OCI-LY1 (cell line): Measurements from ENCODE around the gene PAPSS2.

ENCODE experiments used
- H2AFZ ChIP-seq: fragments of 200-600 bp; sonication (generic), shearing (Covaris generic); 2 replicates; pipeline ENCODE4 v1.6.0; 2014; ENCODE audit warnings: antibody characterized with exemption, mild to moderate bottlenecking, low read length
- H3F3A ChIP-seq: fragments of 200-600 bp; sonication (generic), shearing (Covaris generic); 2 replicates; pipeline ENCODE4 v1.6.0; 2014; ENCODE audit warnings: mild to moderate bottlenecking, antibody characterized with exemption, low read length, moderate library complexity; ENCODE audit not compliant: insufficient read depth
- H3K27ac ChIP-seq: fragments of 200-600 bp; sonication (generic); 2 replicates; pipeline ENCODE4 v1.5.1; 2014; ENCODE audit warnings: low read length, mixed run types, mild to moderate bottlenecking, low read depth; ENCODE audit not compliant: poor library complexity, severe bottlenecking
- H3K27me3 ChIP-seq: fragments of 200-600 bp; sonication (generic); 2 replicates; pipeline ENCODE4 v1.6.0; 2014; ENCODE audit warnings: antibody characterized with exemption, mild to moderate bottlenecking, low read length, moderate library complexity; ENCODE audit not compliant: insufficient read depth
- H3K36me3 ChIP-seq: fragments of 200-600 bp; sonication (generic); 2 replicates; pipeline ENCODE4 v1.6.1; 2014; ENCODE audit warnings: mild to moderate bottlenecking, antibody characterized with exemption, low read length, moderate library complexity, mixed read lengths; ENCODE audit not compliant: insufficient read depth
- H3K4me1 ChIP-seq: fragments of 200-600 bp; sonication (generic); 2 replicates; pipeline ENCODE4 v1.5.1; 2014; ENCODE audit warnings: mild to moderate bottlenecking, low read length, moderate library complexity; ENCODE audit not compliant: insufficient read depth, severe bottlenecking
- H3K4me2 ChIP-seq: fragments of 200-600 bp; sonication (generic), shearing (Covaris generic); 2 replicates; pipeline ENCODE4 v1.6.1; 2014; ENCODE audit warnings: low read length
- H3K4me3 ChIP-seq: fragments of 200-600 bp; sonication (generic); 2 replicates; pipeline ENCODE4 v1.5.1; 2014; ENCODE audit warnings: low read length, low read depth, mild to moderate bottlenecking, mixed read lengths; ENCODE audit not compliant: poor library complexity, severe bottlenecking
- H3K79me2 ChIP-seq: fragments of 200-600 bp; shearing (Covaris generic); 2 replicates; pipeline ENCODE4 v1.6.1; 2016; ENCODE audit warnings: mixed run types, low read length, mixed read lengths; ENCODE audit not compliant: insufficient read depth
- H3K9ac ChIP-seq: fragments of 200-600 bp; sonication (generic), shearing (Covaris generic); 2 replicates; pipeline ENCODE4 v1.6.1; 2014; ENCODE audit warnings: mild to moderate bottlenecking, low read length, mixed read lengths
- H3K9me2 ChIP-seq: fragments of 200-600 bp; sonication (generic), shearing (Covaris generic); 2 replicates; pipeline ENCODE4 v1.6.1; 2014; ENCODE audit warnings: low read depth, mild to moderate bottlenecking, low read length, mixed read lengths
- H3K9me3 ChIP-seq: fragments of 200-600 bp; shearing (Covaris generic); 2 replicates; pipeline ENCODE4 v1.6.1; 2014; ENCODE audit warnings: low read length, mixed read lengths
- H4K20me1 ChIP-seq: fragments of 200-600 bp; sonication (generic), shearing (Covaris generic); 2 replicates; pipeline ENCODE4 v1.6.0; 2016; ENCODE audit warnings: mild to moderate bottlenecking, low read length; ENCODE audit not compliant: insufficient read depth
- EZH2 ChIP-seq: fragments of 200-600 bp; sonication (generic), shearing (Covaris generic); IDR thresholded peaks from 2 replicates; pipeline ENCODE4 v1.8.0; 2017; ENCODE audit warnings: borderline replicate concordance, mixed run types, mild to moderate bottlenecking, antibody characterized with exemption, low read length, moderate library complexity, mixed read lengths
- TF ChIP-seq, protein P1 (sequence below): fragments of 200-600 bp; sonication (generic), shearing (Covaris generic); IDR thresholded peaks from 2 replicates; pipeline ENCODE4 v1.5.1; 2017; ENCODE audit warnings: mild to moderate bottlenecking, antibody characterized with exemption, low read length, moderate library complexity, mixed read lengths

The PAPSS2 gene

DNA sequence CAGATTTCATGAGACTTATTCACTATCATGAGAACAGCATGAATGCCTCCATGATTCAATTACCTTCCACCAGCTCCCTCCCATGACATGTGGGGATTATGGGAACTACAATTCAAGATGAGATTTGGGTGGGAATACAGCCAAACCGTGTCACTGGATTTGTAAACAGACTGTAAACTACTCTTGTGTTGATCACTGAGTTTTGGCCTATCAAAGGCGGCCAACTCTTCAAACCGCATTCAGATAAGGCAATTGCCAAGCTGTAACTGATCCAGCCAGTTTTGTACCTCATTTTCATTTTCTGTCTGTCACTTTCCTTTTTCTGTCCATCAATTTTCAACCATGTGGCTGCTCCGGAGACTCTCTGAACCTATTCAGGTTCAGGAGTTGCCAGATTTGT is 27.2 kb upstream of the PAPSS2 start:
- Histone ChIP-seq H3K27ac (no peak overlapping the region), H3F3A (no peaks in the 10 kb centered on the region), H3K36me3 (no peaks in the 10 kb centered on the region), H3K4me2 (no peak overlapping the region), H3K9ac (no peak overlapping the region), H3K9me3 (no peaks in the 10 kb centered on the region), H3K4me3 (no peak overlapping the region), H3K4me1 (no peaks in the 10 kb centered on the region), H3K9me2 (no peaks in the 10 kb centered on the region), H3K27me3 (no peaks in the 10 kb centered on the region), H3K79me2 (no peaks in the 10 kb centered on the region), H2AFZ (no peak overlapping the region), H4K20me1 (no peaks in the 10 kb centered on the region)
- TF ChIP-seq, protein P1, sequence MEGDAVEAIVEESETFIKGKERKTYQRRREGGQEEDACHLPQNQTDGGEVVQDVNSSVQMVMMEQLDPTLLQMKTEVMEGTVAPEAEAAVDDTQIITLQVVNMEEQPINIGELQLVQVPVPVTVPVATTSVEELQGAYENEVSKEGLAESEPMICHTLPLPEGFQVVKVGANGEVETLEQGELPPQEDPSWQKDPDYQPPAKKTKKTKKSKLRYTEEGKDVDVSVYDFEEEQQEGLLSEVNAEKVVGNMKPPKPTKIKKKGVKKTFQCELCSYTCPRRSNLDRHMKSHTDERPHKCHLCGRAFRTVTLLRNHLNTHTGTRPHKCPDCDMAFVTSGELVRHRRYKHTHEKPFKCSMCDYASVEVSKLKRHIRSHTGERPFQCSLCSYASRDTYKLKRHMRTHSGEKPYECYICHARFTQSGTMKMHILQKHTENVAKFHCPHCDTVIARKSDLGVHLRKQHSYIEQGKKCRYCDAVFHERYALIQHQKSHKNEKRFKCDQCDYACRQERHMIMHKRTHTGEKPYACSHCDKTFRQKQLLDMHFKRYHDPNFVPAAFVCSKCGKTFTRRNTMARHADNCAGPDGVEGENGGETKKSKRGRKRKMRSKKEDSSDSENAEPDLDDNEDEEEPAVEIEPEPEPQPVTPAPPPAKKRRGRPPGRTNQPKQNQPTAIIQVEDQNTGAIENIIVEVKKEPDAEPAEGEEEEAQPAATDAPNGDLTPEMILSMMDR: no peak
- TF ChIP-seq EZH2: no peak

DNA sequence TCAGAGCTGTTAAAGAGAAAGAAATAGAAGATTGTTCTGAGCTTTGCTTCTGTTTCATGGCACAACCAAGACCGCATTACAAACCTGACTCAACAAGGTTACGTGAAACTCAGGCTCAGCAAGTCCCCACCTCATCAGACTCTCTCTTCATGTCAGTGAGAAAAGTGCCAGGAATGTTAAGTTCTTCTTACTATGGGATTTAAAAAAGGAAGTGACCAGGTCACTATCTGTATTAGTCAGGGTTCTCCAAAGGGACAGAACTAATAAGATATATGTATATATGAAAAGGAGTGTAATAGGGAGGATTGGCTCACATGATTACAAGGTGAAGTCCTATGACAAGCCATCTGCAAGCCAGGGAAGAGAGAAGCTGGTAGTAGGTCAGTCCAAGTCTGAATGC is 25.4 kb upstream of the PAPSS2 start:
- no peak overlapping the region for H2AFZ ChIP-seq
- no peaks in the 10 kb centered on the region for H3K4me1 ChIP-seq
- no peaks in the 10 kb centered on the region for H3K79me2 ChIP-seq
- no peaks in the 10 kb centered on the region for H3K9me2 ChIP-seq
- no peak for TF ChIP-seq EZH2
- TF ChIP-seq, protein P1: no peak
- no peaks in the 10 kb centered on the region for H3K9me3 ChIP-seq
- no peak overlapping the region for H3K27ac ChIP-seq
- no peaks in the 10 kb centered on the region for H3F3A ChIP-seq
- no peaks in the 10 kb centered on the region for H4K20me1 ChIP-seq
- H3K4me3 ChIP-seq: no peak overlapping the region
- no peak overlapping the region for H3K9ac ChIP-seq
- H3K27me3 ChIP-seq: no peaks in the 10 kb centered on the region
- H3K4me2 ChIP-seq: no peak overlapping the region
- no peaks in the 10 kb centered on the region for H3K36me3 ChIP-seq

DNA sequence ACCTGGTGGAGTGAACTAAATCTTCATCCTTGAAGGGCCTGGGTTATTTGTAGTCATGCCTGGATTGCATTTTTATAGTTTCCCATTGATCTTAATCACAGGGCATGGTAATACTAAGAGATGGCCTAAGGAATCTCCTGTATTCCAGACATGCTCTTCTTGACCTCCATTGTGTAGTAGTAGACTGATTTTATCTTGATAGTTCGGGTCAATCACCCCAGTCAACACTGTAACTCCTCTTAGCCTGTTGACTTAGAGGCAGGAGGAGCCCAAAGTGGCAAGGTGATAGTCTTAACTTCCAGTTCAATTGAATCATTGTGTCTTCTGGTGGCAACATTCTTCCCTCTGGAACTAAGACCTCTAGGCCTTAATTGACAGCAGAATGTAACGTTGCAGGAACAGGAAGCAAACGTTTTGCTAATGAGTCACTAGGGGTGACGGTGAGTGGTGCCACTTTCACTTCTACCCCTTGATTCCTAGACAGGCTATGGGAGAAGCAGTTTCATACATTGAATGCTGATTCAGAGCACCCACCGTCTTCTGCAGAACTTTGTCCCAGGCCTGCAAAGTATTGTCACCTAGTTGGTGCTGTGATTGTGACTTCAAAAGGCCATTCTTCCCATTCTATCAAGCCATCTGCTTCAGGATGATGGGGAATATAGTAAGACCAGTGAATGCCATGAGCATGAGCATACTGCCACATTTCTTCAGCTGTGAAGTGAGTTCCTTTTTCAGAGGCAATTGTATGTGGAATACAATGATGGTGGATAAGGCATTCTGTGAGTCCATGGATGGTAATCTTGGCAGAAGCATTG is 24.0 kb upstream of the PAPSS2 start:
- Histone ChIP-seq H3K9me3 (no peaks in the 10 kb centered on the region), H3K27ac (no peak overlapping the region), H3K4me2 (no peak overlapping the region), H3K4me3 (no peak overlapping the region), H3K79me2 (no peaks in the 10 kb centered on the region), H3K4me1 (no peaks in the 10 kb centered on the region), H3F3A (no peaks in the 10 kb centered on the region), H3K9me2 (no peaks in the 10 kb centered on the region), H3K9ac (no peak overlapping the region), H2AFZ (no peak overlapping the region), H4K20me1 (no peaks in the 10 kb centered on the region), H3K36me3 (no peaks in the 10 kb centered on the region), H3K27me3 (no peaks in the 10 kb centered on the region)
- TF ChIP-seq, protein P1: no peak
- no peak for TF ChIP-seq EZH2
